ENCODE measurements around the gene CLIP3. TPM values are rescaled to one million over a fixed set of nuclear protein-coding genes. Genes with fewer than 3 reads are reported as not detected.
"Not testable (repeated sequence)": the region's sequence is repeated elsewhere in the genome, so short reads cannot be mapped to it uniquely, and the experiment has no call there.

The CLIP3 gene
- total and polyA plus RNA-seq, 4 donors = 0.59 to 1.5 (median 0.80) TPM

DNA sequence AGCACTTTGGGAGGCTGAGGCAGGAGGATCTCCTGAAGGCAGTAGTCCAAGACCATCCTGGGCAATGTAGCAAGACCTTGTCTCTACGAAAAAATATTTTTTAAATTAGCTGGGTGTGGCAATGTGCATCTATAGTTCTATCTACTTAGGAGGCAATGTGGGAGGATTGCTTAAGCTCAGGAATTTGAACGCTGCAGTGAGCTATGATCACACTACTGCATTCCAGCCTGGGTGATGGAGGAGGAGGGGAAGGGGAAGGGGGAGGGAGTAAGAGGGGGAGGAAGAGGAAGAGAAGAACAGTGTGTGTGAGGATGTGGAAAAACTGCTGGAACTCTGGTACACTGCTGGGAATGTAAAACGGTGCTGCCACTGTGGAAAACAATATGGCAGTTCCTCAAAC, 9.2 kb upstream of the CLIP3 start:
- no peaks in the 10 kb centered on the region for H3K9me3 ChIP-seq (ENCODE audit: control insufficient read depth in 4 of 4, low read length in 3 of 4)
- H3K36me3 ChIP-seq (ENCODE audit: control insufficient read depth in 4 of 4, insufficient read depth in 3 of 4, low read depth in 1 of 4, low read length in 3 of 4) = peaks cover 0 to 3% (median 0%) of the 10 kb centered on the region in 4 donors
- H3K9ac ChIP-seq (ENCODE audit: low read depth in 1 of 2, low read length in 2 of 2) = no peak overlapping the region
- 58% methylated on average over 3 of the region's 3 CpGs for WGBS
- no peaks in the 10 kb centered on the region for H3K4me1 ChIP-seq (ENCODE audit: control insufficient read depth in 4 of 4, insufficient read depth in 4 of 4, low read length in 3 of 4)
- no peaks in the 10 kb centered on the region for H3K27me3 ChIP-seq (ENCODE audit: control insufficient read depth in 4 of 4, insufficient read depth in 4 of 4, low read length in 3 of 4)
- no peak for TF ChIP-seq EGR1 (IDR thresholded peaks at IDR 0.05; ENCODE audit: low read depth in 2 of 2)
- TF ChIP-seq TAF1 (conservative IDR thresholded peaks at IDR 0.05) = no peak
- TF ChIP-seq JUND (IDR thresholded peaks at IDR 0.05) = no peak
- no peak for TF ChIP-seq RAD21 (IDR thresholded peaks at IDR 0.05)
- no peak for TF ChIP-seq HNF4G (IDR thresholded peaks at IDR 0.05)
- TF ChIP-seq, protein P1, sequence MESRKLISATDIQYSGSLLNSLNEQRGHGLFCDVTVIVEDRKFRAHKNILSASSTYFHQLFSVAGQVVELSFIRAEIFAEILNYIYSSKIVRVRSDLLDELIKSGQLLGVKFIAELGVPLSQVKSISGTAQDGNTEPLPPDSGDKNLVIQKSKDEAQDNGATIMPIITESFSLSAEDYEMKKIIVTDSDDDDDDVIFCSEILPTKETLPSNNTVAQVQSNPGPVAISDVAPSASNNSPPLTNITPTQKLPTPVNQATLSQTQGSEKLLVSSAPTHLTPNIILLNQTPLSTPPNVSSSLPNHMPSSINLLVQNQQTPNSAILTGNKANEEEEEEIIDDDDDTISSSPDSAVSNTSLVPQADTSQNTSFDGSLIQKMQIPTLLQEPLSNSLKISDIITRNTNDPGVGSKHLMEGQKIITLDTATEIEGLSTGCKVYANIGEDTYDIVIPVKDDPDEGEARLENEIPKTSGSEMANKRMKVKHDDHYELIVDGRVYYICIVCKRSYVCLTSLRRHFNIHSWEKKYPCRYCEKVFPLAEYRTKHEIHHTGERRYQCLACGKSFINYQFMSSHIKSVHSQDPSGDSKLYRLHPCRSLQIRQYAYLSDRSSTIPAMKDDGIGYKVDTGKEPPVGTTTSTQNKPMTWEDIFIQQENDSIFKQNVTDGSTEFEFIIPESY (IDR thresholded peaks at IDR 0.05) = no peak
- TF ChIP-seq SP1 (IDR thresholded peaks at IDR 0.05) = no peak
- TF ChIP-seq, protein P2, sequence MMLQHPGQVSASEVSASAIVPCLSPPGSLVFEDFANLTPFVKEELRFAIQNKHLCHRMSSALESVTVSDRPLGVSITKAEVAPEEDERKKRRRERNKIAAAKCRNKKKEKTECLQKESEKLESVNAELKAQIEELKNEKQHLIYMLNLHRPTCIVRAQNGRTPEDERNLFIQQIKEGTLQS (IDR thresholded peaks at IDR 0.05) = no peak
- TF ChIP-seq GABPA (IDR thresholded peaks at IDR 0.05 in 1 of 2, conservative IDR thresholded peaks at IDR 0.05 in 1 of 2) = no peak
- TF ChIP-seq FOXA2 (IDR thresholded peaks at IDR 0.05) = no peak
- TF ChIP-seq FOXA1 (IDR thresholded peaks at IDR 0.05) = no peak
- no peak for TF ChIP-seq HNF4A (conservative IDR thresholded peaks at IDR 0.05)
- no peak for TF ChIP-seq YY1 (IDR thresholded peaks at IDR 0.05)
- TF ChIP-seq, protein P3, sequence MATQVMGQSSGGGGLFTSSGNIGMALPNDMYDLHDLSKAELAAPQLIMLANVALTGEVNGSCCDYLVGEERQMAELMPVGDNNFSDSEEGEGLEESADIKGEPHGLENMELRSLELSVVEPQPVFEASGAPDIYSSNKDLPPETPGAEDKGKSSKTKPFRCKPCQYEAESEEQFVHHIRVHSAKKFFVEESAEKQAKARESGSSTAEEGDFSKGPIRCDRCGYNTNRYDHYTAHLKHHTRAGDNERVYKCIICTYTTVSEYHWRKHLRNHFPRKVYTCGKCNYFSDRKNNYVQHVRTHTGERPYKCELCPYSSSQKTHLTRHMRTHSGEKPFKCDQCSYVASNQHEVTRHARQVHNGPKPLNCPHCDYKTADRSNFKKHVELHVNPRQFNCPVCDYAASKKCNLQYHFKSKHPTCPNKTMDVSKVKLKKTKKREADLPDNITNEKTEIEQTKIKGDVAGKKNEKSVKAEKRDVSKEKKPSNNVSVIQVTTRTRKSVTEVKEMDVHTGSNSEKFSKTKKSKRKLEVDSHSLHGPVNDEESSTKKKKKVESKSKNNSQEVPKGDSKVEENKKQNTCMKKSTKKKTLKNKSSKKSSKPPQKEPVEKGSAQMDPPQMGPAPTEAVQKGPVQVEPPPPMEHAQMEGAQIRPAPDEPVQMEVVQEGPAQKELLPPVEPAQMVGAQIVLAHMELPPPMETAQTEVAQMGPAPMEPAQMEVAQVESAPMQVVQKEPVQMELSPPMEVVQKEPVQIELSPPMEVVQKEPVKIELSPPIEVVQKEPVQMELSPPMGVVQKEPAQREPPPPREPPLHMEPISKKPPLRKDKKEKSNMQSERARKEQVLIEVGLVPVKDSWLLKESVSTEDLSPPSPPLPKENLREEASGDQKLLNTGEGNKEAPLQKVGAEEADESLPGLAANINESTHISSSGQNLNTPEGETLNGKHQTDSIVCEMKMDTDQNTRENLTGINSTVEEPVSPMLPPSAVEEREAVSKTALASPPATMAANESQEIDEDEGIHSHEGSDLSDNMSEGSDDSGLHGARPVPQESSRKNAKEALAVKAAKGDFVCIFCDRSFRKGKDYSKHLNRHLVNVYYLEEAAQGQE (IDR thresholded peaks at IDR 0.05) = no peak
- H3K27ac ChIP-seq (ENCODE audit: low read depth in 1 of 2, low read length in 2 of 2) = no peak overlapping the region
- H3K4me3 ChIP-seq (ENCODE audit: low read depth in 1 of 3, low read length in 3 of 3) = no peak overlapping the region
- no peak for DNase-seq (ENCODE audit: low spot score)

DNA sequence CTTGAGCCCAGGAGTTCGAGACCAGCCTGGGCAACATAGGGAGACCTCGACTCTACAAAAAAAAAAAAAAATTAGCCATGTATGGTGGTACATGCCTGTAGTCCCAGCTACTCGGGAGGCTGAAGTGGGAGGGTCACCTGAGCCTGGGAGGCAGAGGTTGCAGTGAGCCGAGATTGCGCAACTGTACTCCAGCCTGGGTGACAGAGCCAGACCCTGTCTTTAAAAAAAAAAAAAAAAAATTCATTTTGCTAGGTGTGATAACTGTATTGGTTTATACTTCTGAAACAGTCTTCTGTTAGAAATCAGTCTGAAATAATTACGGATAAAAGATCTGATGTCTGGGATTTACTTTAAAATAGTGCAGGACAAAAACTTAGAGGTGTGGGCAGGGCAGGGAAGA, 8.4 kb upstream of the CLIP3 start:
- H3K27me3 ChIP-seq (ENCODE audit: control insufficient read depth in 4 of 4, insufficient read depth in 4 of 4, low read length in 3 of 4); H3K4me3 ChIP-seq (ENCODE audit: low read depth in 1 of 3, low read length in 3 of 3); H3K9me3 ChIP-seq (ENCODE audit: control insufficient read depth in 4 of 4, low read length in 3 of 4); H3K27ac ChIP-seq (ENCODE audit: low read depth in 1 of 2, low read length in 2 of 2); H3K4me1 ChIP-seq (ENCODE audit: control insufficient read depth in 4 of 4, insufficient read depth in 4 of 4, low read length in 3 of 4); H3K36me3 ChIP-seq (ENCODE audit: control insufficient read depth in 4 of 4, insufficient read depth in 3 of 4, low read depth in 1 of 4, low read length in 3 of 4); DNase-seq (ENCODE audit: low spot score); H3K9ac ChIP-seq (ENCODE audit: low read depth in 1 of 2, low read length in 2 of 2): not testable (repeated sequence)
- 71% methylated on average over 6 of the region's 6 CpGs for WGBS

DNA sequence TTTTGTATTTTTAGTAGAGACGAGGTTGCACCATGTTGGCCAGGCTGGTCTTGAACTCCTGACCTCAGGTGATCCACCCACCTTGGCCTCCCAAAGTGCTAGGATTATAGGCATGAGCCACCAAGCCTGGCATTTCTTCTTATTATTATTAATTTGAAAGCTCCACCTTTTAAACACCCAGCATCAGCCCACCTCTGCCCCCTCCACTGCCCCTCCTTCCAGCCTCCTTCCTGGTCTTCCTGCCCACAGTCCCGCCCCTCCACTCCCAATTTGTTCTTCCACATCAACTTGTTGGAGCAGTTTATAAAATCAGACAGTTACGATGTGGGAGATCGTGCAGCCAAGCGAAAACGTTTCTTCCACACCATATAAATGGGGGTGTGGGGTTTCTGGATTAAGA, 7.8 kb upstream of the CLIP3 start:
- Histone ChIP-seq H3K36me3 (ENCODE audit: control insufficient read depth in 4 of 4, insufficient read depth in 3 of 4, low read depth in 1 of 4, low read length in 3 of 4) (peaks cover 0 to 5% (median 0%) of the 10 kb centered on the region in 4 donors), H3K27me3 (ENCODE audit: control insufficient read depth in 4 of 4, insufficient read depth in 4 of 4, low read length in 3 of 4) (no peaks in the 10 kb centered on the region), H3K4me3 (ENCODE audit: low read depth in 1 of 3, low read length in 3 of 3) (no peak overlapping the region), H3K4me1 (ENCODE audit: control insufficient read depth in 4 of 4, insufficient read depth in 4 of 4, low read length in 3 of 4) (no peaks in the 10 kb centered on the region), H3K27ac (ENCODE audit: low read depth in 1 of 2, low read length in 2 of 2) (no peak overlapping the region), H3K9ac (ENCODE audit: low read depth in 1 of 2, low read length in 2 of 2) (no peak overlapping the region), H3K9me3 (ENCODE audit: control insufficient read depth in 4 of 4, low read length in 3 of 4) (no peaks in the 10 kb centered on the region)
- no peak for DNase-seq (ENCODE audit: low spot score)
- TF ChIP-seq, protein P4, sequence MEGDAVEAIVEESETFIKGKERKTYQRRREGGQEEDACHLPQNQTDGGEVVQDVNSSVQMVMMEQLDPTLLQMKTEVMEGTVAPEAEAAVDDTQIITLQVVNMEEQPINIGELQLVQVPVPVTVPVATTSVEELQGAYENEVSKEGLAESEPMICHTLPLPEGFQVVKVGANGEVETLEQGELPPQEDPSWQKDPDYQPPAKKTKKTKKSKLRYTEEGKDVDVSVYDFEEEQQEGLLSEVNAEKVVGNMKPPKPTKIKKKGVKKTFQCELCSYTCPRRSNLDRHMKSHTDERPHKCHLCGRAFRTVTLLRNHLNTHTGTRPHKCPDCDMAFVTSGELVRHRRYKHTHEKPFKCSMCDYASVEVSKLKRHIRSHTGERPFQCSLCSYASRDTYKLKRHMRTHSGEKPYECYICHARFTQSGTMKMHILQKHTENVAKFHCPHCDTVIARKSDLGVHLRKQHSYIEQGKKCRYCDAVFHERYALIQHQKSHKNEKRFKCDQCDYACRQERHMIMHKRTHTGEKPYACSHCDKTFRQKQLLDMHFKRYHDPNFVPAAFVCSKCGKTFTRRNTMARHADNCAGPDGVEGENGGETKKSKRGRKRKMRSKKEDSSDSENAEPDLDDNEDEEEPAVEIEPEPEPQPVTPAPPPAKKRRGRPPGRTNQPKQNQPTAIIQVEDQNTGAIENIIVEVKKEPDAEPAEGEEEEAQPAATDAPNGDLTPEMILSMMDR (IDR thresholded peaks at IDR 0.05; ENCODE audit: low read depth, low read length, missing input control) = no peak
- TF ChIP-seq YY1 (IDR thresholded peaks at IDR 0.05) = no peak
- 90% methylated on average over 6 of the region's 6 CpGs for WGBS

All from liver (tissue), 9 donors.